ENCODE results near the gene NFKBIL1. TPM values are rescaled to one million over a fixed set of nuclear protein-coding genes. Genes with fewer than 3 reads are reported as not detected.

NFKBIL1 gene
- total and polyA plus RNA-seq, 2 of the 4 experiments (the other 2 are of a cell fraction), result 7.8 to 10.8 TPM

DNA sequence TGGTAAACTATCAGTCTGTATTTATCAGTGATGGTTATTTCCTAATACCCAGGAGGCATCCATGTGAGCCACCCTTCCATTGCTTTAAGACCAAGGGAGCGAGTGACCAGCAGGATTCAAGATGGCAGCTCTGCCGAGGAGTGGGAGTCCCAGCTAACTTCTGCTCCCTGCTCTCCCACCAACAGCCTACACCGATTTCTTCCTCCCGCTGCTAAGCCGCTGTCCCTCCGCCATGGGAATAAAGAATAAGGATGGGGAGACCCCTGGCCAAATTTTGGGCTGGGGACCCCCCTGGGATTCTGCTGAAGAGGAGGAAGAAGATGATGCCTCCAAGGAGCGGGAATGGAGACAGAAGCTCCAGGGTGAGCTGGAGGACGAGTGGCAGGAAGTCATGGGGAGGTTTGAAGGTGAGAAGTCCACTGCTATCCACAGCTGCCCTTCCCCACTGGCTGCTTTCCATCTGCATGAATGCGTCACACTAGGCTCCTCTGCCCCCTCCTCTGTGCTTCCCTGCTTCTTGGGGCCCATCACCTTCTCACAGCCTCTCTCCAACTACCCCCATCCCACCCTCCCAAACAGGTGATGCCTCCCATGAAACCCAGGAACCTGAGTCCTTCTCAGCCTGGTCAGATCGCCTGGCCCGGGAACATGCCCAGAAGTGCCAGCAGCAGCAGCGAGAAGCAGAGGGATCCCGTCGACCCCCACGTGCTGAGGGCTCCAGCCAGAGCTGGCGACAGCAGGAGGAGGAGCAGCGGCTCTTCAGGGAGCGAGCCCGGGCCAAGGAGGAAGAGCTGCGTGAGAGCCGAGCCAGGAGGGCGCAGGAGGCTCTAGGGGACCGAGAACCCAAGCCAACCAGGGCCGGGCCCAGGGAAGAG lies 10.3 kb downstream of the NFKBIL1 start:
- WGBS, 2 experiments (ENCODE audit: extremely low coverage in 2 of 2, insufficient read length in 1 of 2), result 69% methylated on average over 5 of the region's 24 CpGs; no CpG with 5 or more reads in 1 of the 2 experiments
- Histone ChIP-seq H2AK5ac (ENCODE audit: low read depth, low read length) (no peak overlapping the region), H2AK9ac (replicated peaks; ENCODE audit: low read depth, low read length, poor library complexity) (no peak overlapping the region), H4K5ac (ENCODE audit: low read depth, low read length) (no peak overlapping the region), H3K79me1 (ENCODE audit: low read depth in 1 of 2, low read length in 2 of 2) (peaks cover 12 to 26% of the 10 kb centered on the region in 2 experiments), H3K27ac (ENCODE audit: insufficient read depth, low read length) (no peak overlapping the region), H3K4me1 (ENCODE audit: control insufficient read depth, insufficient read depth, low read length) (peaks cover 18% of the 10 kb centered on the region), H2BK120ac (ENCODE audit: low read depth, low read length) (no peak overlapping the region), H2BK5ac (ENCODE audit: low read depth, low read length, poor library complexity, severe bottlenecking) (no peak overlapping the region), H4K91ac (ENCODE audit: insufficient read depth, low read depth, low read length) (no peak overlapping the region), H3K56ac (ENCODE audit: extremely low read depth, insufficient read depth, low read length) (no peak overlapping the region), H2BK20ac (ENCODE audit: low read depth, low read length) (no peak overlapping the region), H4K8ac (ENCODE audit: low read depth in 2 of 2, low read length in 2 of 2) (no peak overlapping the region), H3K4ac (ENCODE audit: low read depth, low read length) (no peak overlapping the region), H3K14ac (replicated peaks; ENCODE audit: low read depth, low read length) (no peak overlapping the region), H3K36me3 (ENCODE audit: control insufficient read depth, insufficient read depth, low read length) (peaks cover 33% of the 10 kb centered on the region), H3K9me3 (ENCODE audit: control insufficient read depth, insufficient read depth, low read length) (no peaks in the 10 kb centered on the region), H2BK15ac (ENCODE audit: low read depth, low read length) (no peak overlapping the region), H2AFZ (replicated peaks; ENCODE audit: low read length, poor library complexity) (no peak overlapping the region), H3K27me3 (ENCODE audit: control insufficient read depth, insufficient read depth, low read length) (no peaks in the 10 kb centered on the region), H3K9me1 (ENCODE audit: insufficient read depth, low read length) (peaks cover 19% of the 10 kb centered on the region; the same call in 1 of the 2 replicates), H3K18ac (ENCODE audit: low read depth, low read length) (no peak overlapping the region), H3K4me3 (ENCODE audit: insufficient read depth, low read depth, low read length) (no peak overlapping the region), H3K4me2 (ENCODE audit: low read depth, low read length) (no peak overlapping the region), H4K20me1 (ENCODE audit: insufficient read depth, low read length) (no peaks in the 10 kb centered on the region), H3K23ac (ENCODE audit: low read depth, low read length) (no peak overlapping the region), H3K9ac (ENCODE audit: low read depth, low read length) (no peak overlapping the region)
- DNase-seq (no peak), ATAC-seq (ENCODE audit: low read depth) (no peak)
- dilution Hi-C loops (cut with HindIII; ENCODE audit: low sequenced_read_pairs, unreplicated experiment), result no loop called here
- no TSS peak for BruUV-seq (replicated peaks)
- CTCF ChIA-PET, result no interaction called here
- intact Hi-C loops (cut with micrococcal nuclease), result no loop called here
- in situ Hi-C loops (cut with MboI; ENCODE audit: low sequenced_read_pairs), result no loop called here
- POLR2A ChIA-PET (ENCODE audit: unreplicated experiment), result no interaction called here
- TF ChIP-seq CHD1 (IDR thresholded peaks at IDR 0.05; ENCODE audit: low read depth, low read length) (no peak), FOS (IDR thresholded peaks at IDR 0.05; ENCODE audit: low read depth, low read length) (no peak), BHLHE40 (IDR thresholded peaks at IDR 0.05; ENCODE audit: low read depth, low read length) (no peak), MXI1 (IDR thresholded peaks at IDR 0.05; ENCODE audit: borderline replicate concordance, low read depth, low read length) (no peak), RAD21 (IDR thresholded peaks at IDR 0.05; ENCODE audit: low read length) (no peak), RFX5 (IDR thresholded peaks at IDR 0.05; ENCODE audit: low read depth, low read length) (no peak), POLR2A (IDR thresholded peaks at IDR 0.05; ENCODE audit: low read depth, low read length) (no peak), SMC3 (IDR thresholded peaks at IDR 0.05; ENCODE audit: low read depth, low read length) (no peak), RCOR1 (IDR thresholded peaks at IDR 0.05; ENCODE audit: insufficient replicate concordance, low read length) (no peak), CEBPB (IDR thresholded peaks at IDR 0.05; ENCODE audit: low read depth, low read length) (no peak), NFE2L2 (IDR thresholded peaks at IDR 0.05; ENCODE audit: low read depth, low read length) (no peak), MAZ (IDR thresholded peaks at IDR 0.05; ENCODE audit: borderline replicate concordance, low read depth, low read length) (no peak)
- TF ChIP-seq, protein P1, sequence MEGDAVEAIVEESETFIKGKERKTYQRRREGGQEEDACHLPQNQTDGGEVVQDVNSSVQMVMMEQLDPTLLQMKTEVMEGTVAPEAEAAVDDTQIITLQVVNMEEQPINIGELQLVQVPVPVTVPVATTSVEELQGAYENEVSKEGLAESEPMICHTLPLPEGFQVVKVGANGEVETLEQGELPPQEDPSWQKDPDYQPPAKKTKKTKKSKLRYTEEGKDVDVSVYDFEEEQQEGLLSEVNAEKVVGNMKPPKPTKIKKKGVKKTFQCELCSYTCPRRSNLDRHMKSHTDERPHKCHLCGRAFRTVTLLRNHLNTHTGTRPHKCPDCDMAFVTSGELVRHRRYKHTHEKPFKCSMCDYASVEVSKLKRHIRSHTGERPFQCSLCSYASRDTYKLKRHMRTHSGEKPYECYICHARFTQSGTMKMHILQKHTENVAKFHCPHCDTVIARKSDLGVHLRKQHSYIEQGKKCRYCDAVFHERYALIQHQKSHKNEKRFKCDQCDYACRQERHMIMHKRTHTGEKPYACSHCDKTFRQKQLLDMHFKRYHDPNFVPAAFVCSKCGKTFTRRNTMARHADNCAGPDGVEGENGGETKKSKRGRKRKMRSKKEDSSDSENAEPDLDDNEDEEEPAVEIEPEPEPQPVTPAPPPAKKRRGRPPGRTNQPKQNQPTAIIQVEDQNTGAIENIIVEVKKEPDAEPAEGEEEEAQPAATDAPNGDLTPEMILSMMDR (conservative IDR thresholded peaks at IDR 0.05; ENCODE audit: low read depth, low read length), result no peak
- TF ChIP-seq, protein P2, sequence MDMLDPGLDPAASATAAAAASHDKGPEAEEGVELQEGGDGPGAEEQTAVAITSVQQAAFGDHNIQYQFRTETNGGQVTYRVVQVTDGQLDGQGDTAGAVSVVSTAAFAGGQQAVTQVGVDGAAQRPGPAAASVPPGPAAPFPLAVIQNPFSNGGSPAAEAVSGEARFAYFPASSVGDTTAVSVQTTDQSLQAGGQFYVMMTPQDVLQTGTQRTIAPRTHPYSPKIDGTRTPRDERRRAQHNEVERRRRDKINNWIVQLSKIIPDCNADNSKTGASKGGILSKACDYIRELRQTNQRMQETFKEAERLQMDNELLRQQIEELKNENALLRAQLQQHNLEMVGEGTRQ (IDR thresholded peaks at IDR 0.05; ENCODE audit: low read depth, low read length), result no peak
- TF ChIP-seq, protein P3, sequence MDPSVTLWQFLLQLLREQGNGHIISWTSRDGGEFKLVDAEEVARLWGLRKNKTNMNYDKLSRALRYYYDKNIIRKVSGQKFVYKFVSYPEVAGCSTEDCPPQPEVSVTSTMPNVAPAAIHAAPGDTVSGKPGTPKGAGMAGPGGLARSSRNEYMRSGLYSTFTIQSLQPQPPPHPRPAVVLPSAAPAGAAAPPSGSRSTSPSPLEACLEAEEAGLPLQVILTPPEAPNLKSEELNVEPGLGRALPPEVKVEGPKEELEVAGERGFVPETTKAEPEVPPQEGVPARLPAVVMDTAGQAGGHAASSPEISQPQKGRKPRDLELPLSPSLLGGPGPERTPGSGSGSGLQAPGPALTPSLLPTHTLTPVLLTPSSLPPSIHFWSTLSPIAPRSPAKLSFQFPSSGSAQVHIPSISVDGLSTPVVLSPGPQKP (IDR thresholded peaks at IDR 0.05; ENCODE audit: borderline replicate concordance, low read depth, low read length), result no peak

All from IMR-90 (cell line).